ENCODE measurements around the gene MXRA8.
"Not testable (repeated sequence)": the region's sequence is repeated elsewhere in the genome, so short reads cannot be mapped to it uniquely, and the experiment has no call there.

MXRA8 gene

GRCh38 chr1:1321477-1321876 is 36.9 kb downstream of the MXRA8 start:
- Histone ChIP-seq H3K27ac (no peak overlapping the region), H3K4me3 (no peak overlapping the region)
- TF ChIP-seq, protein P1, sequence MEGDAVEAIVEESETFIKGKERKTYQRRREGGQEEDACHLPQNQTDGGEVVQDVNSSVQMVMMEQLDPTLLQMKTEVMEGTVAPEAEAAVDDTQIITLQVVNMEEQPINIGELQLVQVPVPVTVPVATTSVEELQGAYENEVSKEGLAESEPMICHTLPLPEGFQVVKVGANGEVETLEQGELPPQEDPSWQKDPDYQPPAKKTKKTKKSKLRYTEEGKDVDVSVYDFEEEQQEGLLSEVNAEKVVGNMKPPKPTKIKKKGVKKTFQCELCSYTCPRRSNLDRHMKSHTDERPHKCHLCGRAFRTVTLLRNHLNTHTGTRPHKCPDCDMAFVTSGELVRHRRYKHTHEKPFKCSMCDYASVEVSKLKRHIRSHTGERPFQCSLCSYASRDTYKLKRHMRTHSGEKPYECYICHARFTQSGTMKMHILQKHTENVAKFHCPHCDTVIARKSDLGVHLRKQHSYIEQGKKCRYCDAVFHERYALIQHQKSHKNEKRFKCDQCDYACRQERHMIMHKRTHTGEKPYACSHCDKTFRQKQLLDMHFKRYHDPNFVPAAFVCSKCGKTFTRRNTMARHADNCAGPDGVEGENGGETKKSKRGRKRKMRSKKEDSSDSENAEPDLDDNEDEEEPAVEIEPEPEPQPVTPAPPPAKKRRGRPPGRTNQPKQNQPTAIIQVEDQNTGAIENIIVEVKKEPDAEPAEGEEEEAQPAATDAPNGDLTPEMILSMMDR (IDR thresholded peaks at IDR 0.05) = no peak
- DNase-seq (ENCODE audit: low spot score) = no peak

GRCh38 chr1:1320666-1321448 is 37.5 kb downstream of the MXRA8 start:
- no peak for DNase-seq (ENCODE audit: low spot score)
- TF ChIP-seq, protein P1 (IDR thresholded peaks at IDR 0.05) = no peak
- H3K27ac ChIP-seq = peak overlapping the region in 1 of 2 donors; percentile 41
- no peak overlapping the region for H3K4me3 ChIP-seq

DNA sequence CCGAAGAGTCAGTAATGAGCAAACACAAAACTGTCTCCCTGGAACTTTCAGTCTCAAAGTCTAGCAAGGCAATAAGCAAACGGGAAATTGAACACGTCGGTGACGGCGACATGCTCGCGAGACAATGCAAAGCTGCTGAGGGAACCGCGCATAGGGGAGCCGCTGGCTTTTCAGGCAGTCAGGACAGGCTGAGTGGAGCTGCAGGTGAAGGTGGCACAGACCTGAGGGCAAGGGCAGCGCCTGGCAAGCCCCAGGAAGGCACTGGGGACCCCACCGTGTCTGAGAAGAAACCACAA is 38.8 kb downstream of the MXRA8 start:
- TF ChIP-seq, protein P1 (IDR thresholded peaks at IDR 0.05) = no peak
- no peak for DNase-seq (ENCODE audit: low spot score)
- Histone ChIP-seq H3K27ac (no peak overlapping the region), H3K4me3 (no peak overlapping the region)

GRCh38 chr1:1318777-1319645 is 39.3 kb downstream of the MXRA8 start:
- TF ChIP-seq, protein P1 (IDR thresholded peaks at IDR 0.05) = no peak
- H3K4me3 ChIP-seq = no peak overlapping the region
- DNase-seq (ENCODE audit: low spot score) = no peak
- H3K27ac ChIP-seq = peak overlapping the region; percentile 15 to 70

DNA sequence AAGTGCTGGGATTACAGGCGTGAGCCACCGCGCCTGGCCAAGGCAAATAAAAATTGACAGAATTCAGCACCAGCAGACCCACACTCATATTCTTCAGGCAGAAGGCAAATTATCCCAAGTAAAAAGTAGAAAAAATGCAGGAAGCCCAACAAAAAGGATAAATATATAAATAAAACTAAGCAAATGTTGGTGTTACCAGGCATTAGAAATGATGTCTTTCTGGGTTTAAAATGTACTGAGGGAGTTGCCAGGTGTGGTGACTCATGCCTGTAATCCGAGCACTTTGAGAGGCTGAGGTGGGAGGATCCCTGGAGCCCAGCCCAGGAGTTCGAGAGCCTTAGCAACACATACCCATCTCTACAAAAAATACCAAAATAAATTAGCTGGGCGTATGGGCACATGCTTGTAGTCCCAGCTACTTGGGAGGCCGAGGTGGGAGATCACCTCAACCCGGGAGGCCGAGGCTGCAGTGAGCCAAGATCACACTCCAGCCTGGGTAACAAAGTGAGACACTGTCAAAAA is 40.2 kb downstream of the MXRA8 start:
- H3K27ac ChIP-seq = peak overlapping the region; percentile 39 to 55
- TF ChIP-seq, protein P1 (IDR thresholded peaks at IDR 0.05) = no peak
- no peak overlapping the region for H3K4me3 ChIP-seq
- no peak for DNase-seq (ENCODE audit: low spot score)

DNA sequence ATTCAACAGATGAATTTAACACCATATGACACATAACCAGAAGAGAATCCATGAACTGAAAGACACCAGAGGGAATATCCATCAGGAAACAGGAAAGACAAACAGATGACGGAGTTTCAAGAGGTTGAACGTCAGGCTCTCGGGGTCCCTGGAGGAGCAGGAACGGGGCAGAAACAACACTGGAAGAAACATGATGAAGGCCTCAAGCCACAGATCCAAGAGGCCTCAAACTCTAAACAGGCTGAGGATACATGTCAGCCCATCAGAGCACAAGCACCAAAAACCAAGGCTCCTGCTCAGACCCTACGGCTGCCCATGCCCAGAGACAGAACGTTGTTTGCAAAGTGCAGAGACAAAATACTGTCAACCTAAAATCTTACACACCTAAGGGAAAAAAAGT is 40.9 kb downstream of the MXRA8 start:
- TF ChIP-seq, protein P1 (IDR thresholded peaks at IDR 0.05) = no peak
- Histone ChIP-seq H3K4me3 (no peak overlapping the region), H3K27ac (peak overlapping the region; percentile 39 to 55)
- DNase-seq (ENCODE audit: low spot score) = no peak

DNA sequence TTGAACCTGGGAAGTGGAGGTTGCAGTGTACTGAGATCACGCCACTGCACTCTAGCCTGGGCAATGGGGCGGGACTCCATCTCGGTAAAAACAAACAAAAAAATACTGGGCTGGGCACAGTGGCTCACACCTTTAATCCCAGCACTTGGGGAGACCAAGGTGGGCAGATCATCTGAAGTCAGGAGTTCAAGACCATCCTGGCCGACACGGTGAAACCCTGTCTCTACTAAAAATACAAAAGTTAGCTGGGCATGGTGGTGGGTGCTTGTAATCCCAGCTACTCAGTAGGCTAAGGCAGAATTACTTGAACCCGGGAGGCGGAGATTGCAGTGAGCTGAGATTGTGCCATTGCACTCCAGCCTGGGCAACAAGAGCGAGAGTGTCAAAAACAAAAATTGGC is 42.2 kb downstream of the MXRA8 start:
- H3K27ac ChIP-seq; DNase-seq (ENCODE audit: low spot score); H3K4me3 ChIP-seq: not testable (repeated sequence)
